BE2C (cell line): Measurements from ENCODE around the gene NUDT2. TPM values are rescaled to one million over a fixed set of nuclear protein-coding genes. Genes with fewer than 3 reads are reported as not detected.
"Not testable (repeated sequence)": the region's sequence is repeated elsewhere in the genome, so short reads cannot be mapped to it uniquely, and the experiment has no call there.

Experiments
- DNase-seq: peaks from one replicate; pipeline ENCODE4 v3.0.0-alpha.2; 2020
- H3K27me3 ChIP-seq: fragments of 250-450 bp; sonication (Bioruptor Pico); 2 replicates; pipeline ENCODE4 v1.5.1; 2020; ENCODE audit warnings: mild to moderate bottlenecking
- H3K36me3 ChIP-seq: fragments of 250-450 bp; sonication (Bioruptor Pico); 2 replicates; pipeline ENCODE4 v1.5.1; 2020; ENCODE audit warnings: mild to moderate bottlenecking
- H3K4me1 ChIP-seq: fragments of 250-450 bp; sonication (Bioruptor Pico); 2 replicates; pipeline ENCODE4 v1.5.1; 2020
- H3K4me3 ChIP-seq: 2 replicates; pipeline ENCODE4 v1.5.1; 2011; ENCODE audit warnings: low read depth, low read length
- H3K9me3 ChIP-seq: fragments of 250-450 bp; sonication (Bioruptor Pico); 2 replicates; pipeline ENCODE4 v1.5.1; 2020
- CTCF ChIP-seq: IDR thresholded peaks from 2 replicates; pipeline ENCODE4 v1.5.1; 2012; ENCODE audit warnings: mild to moderate bottlenecking, low read depth, low read length
- polyA plus RNA-seq: library from polyadenylated mRNA; unstranded; fragments of >200 nt; gene quantifications from one replicate; pipeline ENCODE4 v1.2.1, GENCODE V29; 2012; ENCODE audit warnings: low read depth, missing spikeins; ENCODE audit not compliant: insufficient read length, insufficient read depth

NUDT2 gene
- polyA plus RNA-seq, result 7.3 TPM

GRCh38 chr9:34328987-34329832 lies at the start of gene NUDT2, which contains the start of gene KIF24:
Gene NUDT2, plus strand, starts transcription at chr9:34329569. Its CDS starts 9,471 bp downstream, at chr9:34339040.
Gene KIF24, minus strand, starts transcription at chr9:34329268. Its CDS starts 17,922 bp downstream, at chr9:34311346.
- no peaks in the 10 kb centered on the region for H3K36me3 ChIP-seq
- no peak for TF ChIP-seq CTCF

GRCh38 chr9:34282096-34282495 lies 47.3 kb upstream of the NUDT2 start:
- 0 out of 2 replicates have a peak, but pooled peaks cover 6% of the 10 kb centered on the region for H3K4me1 ChIP-seq

More at GRCh38 chr9:34328987-34329832, at the start of gene NUDT2, which contains the start of gene KIF24:
- peak within 1 kb of the TSS; percentile 96 for H3K4me3 ChIP-seq
- H3K9me3 ChIP-seq, result no peaks in the 10 kb centered on the region
- H3K4me1 ChIP-seq, result no peaks in the 10 kb centered on the region; the same call in 1 of the 2 replicates
- DNase-seq, result peak; percentile 97
- H3K27me3 ChIP-seq, result no peaks in the 10 kb centered on the region

GRCh38 chr9:34289159-34289558 lies 40.2 kb upstream of the NUDT2 start:
- no peaks in the 10 kb centered on the region for H3K36me3 ChIP-seq
- no peak overlapping the region for H3K4me3 ChIP-seq
- no peaks in the 10 kb centered on the region for H3K27me3 ChIP-seq
- no peak for TF ChIP-seq CTCF
- H3K9me3 ChIP-seq, result no peaks in the 10 kb centered on the region
- DNase-seq, result no peak
- no peaks in the 10 kb centered on the region for H3K4me1 ChIP-seq

More at GRCh38 chr9:34282096-34282495, 47.3 kb upstream of the NUDT2 start:
- no peak for DNase-seq
- H3K36me3 ChIP-seq, result no peaks in the 10 kb centered on the region
- no peak for TF ChIP-seq CTCF
- H3K27me3 ChIP-seq, result no peaks in the 10 kb centered on the region
- no peak overlapping the region for H3K4me3 ChIP-seq
- H3K9me3 ChIP-seq, result no peaks in the 10 kb centered on the region

GRCh38 chr9:34291023-34291422 lies 38.3 kb upstream of the NUDT2 start:
- no peak for TF ChIP-seq CTCF
- Histone ChIP-seq H3K9me3 (no peaks in the 10 kb centered on the region), H3K27me3 (no peaks in the 10 kb centered on the region), H3K4me3 (no peak overlapping the region), H3K4me1 (no peaks in the 10 kb centered on the region), H3K36me3 (no peaks in the 10 kb centered on the region)
- no peak for DNase-seq

- Histone ChIP-seq H3K4me1 (no peaks in the 10 kb centered on the region), H3K4me3 (no peak overlapping the region), H3K27me3 (no peaks in the 10 kb centered on the region), H3K36me3 (no peaks in the 10 kb centered on the region), H3K9me3 (no peaks in the 10 kb centered on the region)
- no peak for DNase-seq
- TF ChIP-seq CTCF, result no peak
Measured at GRCh38 chr9:34291423-34291822, 37.9 kb upstream of the NUDT2 start.

GRCh38 chr9:34292552-34292951 lies 36.8 kb upstream of the NUDT2 start:
- no peaks in the 10 kb centered on the region for H3K27me3 ChIP-seq
- H3K9me3 ChIP-seq, result no peaks in the 10 kb centered on the region
- no peak overlapping the region for H3K4me3 ChIP-seq
- TF ChIP-seq CTCF, result no peak
- no peak for DNase-seq
- no peaks in the 10 kb centered on the region for H3K36me3 ChIP-seq
- H3K4me1 ChIP-seq, result no peaks in the 10 kb centered on the region

GRCh38 chr9:34301064-34301463 lies 28.3 kb upstream of the NUDT2 start:
- H3K36me3 ChIP-seq, H3K4me1 ChIP-seq, DNase-seq, H3K4me3 ChIP-seq, H3K27me3 ChIP-seq, H3K9me3 ChIP-seq: not testable (repeated sequence)

- DNase-seq, H3K9me3 ChIP-seq, H3K4me3 ChIP-seq, H3K36me3 ChIP-seq, H3K27me3 ChIP-seq: not testable (repeated sequence)
- peaks cover 11% of the 10 kb centered on the region for H3K4me1 ChIP-seq
Measured at GRCh38 chr9:34308316-34308715, 21.1 kb upstream of the NUDT2 start.
